GM23338 (cell line): ENCODE data around the gene SCAMP5.

Source experiments
- EZH2 ChIP-seq: fragments of 200-600 bp; sonication (generic); IDR thresholded peaks from one replicate; pipeline ENCODE4 v1.8.0; 2017; ENCODE audit warnings: antibody characterized with exemption, mild to moderate bottlenecking, low read depth; ENCODE audit not compliant: unreplicated experiment
- EZH2phosphoT487 ChIP-seq: fragments of 200-600 bp; sonication (generic); IDR thresholded peaks from one replicate; pipeline ENCODE4 v1.8.1; 2018; ENCODE audit warnings: antibody characterized with exemption; ENCODE audit not compliant: unreplicated experiment
- JUNB ChIP-seq: IDR thresholded peaks from one replicate; pipeline ENCODE4 v1.6.1; 2016; ENCODE audit warnings: antibody characterized with exemption; ENCODE audit not compliant: unreplicated experiment
- POLR2AphosphoS5 ChIP-seq: IDR thresholded peaks from 2 replicates; pipeline ENCODE4 v1.6.1; 2016; ENCODE audit warnings: antibody characterized with exemption, low read depth
- TF ChIP-seq, protein P1 (sequence below), 2 experiments: fragments of 200-600 bp in 1 of 2; sonication (generic) in 1 of 2; conservative IDR thresholded peaks; 2 replicates each; pipeline versions ENCODE4 v1.5.1 to v1.6.1; 2016 to 2017; ENCODE audit warnings: antibody characterized with exemption in 2 of 2, low read depth in 2 of 2, mild to moderate bottlenecking in 2 of 2, moderate library complexity in 1 of 2

DNA sequence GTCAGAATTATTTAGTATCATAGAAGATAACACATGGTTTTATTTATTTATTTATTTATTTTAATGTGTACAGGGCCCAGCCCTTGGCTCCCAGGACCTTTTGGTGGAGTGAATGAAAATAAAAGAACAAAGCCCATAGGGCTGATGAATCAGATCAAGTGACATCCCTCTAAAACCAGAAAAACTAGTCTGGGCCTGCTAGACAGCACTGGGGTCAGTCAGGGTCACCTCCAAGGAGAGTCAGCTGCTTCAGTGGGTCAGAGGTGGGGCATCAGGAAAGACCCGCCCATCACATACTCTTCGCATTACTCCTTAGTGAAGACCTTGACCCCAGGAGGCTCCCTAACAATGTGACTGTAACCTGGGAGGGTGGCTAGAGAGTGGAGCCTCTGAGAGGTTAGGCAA is 40.9 kb downstream of the SCAMP5 start:
- TF ChIP-seq, protein P1, sequence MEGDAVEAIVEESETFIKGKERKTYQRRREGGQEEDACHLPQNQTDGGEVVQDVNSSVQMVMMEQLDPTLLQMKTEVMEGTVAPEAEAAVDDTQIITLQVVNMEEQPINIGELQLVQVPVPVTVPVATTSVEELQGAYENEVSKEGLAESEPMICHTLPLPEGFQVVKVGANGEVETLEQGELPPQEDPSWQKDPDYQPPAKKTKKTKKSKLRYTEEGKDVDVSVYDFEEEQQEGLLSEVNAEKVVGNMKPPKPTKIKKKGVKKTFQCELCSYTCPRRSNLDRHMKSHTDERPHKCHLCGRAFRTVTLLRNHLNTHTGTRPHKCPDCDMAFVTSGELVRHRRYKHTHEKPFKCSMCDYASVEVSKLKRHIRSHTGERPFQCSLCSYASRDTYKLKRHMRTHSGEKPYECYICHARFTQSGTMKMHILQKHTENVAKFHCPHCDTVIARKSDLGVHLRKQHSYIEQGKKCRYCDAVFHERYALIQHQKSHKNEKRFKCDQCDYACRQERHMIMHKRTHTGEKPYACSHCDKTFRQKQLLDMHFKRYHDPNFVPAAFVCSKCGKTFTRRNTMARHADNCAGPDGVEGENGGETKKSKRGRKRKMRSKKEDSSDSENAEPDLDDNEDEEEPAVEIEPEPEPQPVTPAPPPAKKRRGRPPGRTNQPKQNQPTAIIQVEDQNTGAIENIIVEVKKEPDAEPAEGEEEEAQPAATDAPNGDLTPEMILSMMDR (conservative IDR thresholded peaks at IDR 0.05; ENCODE audit: low read depth in 2 of 2) = no peak
- TF ChIP-seq JUNB (no peak), POLR2AphosphoS5 (no peak), EZH2 (no peak), EZH2phosphoT487 (no peak)
